ENCODE data around the gene KDR.

DNA sequence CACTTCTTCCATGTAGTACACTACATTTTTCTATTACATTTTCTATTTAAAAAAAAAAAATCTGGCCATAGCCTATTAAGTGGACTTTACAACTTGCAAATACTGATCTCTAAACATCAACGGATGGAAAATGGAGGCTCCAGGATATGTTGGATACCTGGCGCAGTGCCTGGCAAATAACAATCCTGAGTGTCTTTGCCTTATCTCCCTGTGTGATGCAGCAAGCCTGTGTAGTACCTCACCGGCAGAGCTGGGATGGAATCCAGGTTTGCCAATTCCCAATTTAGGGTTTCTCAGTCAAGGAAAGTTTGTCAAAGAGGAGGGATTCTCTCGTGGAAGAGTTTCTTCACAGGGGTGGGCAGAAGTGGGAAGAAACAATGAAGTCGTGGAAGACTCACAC lies 93.2 kb downstream of the KDR start:
- no peak for TF ChIP-seq CTCF (IDR thresholded peaks at IDR 0.05; ENCODE audit: borderline replicate concordance, extremely low read depth, low read length, poor library complexity, severe bottlenecking)
- no peak for TF ChIP-seq EZH2 (IDR thresholded peaks at IDR 0.05; ENCODE audit: borderline replicate concordance, low read depth, low read length, severe bottlenecking)

Data from DND-41 (cell line).